ENCODE measurements around the gene WNT9A.

- TF ChIP-seq REST (IDR thresholded peaks at IDR 0.05) (no peak), YY1 (IDR thresholded peaks at IDR 0.05) (no peak), TAF1 (conservative IDR thresholded peaks at IDR 0.05) (no peak), GABPA (IDR thresholded peaks at IDR 0.05 in 1 of 2, conservative IDR thresholded peaks at IDR 0.05 in 1 of 2) (no peak), CTCF (IDR thresholded peaks at IDR 0.05; ENCODE audit: low read depth, low read length, missing input control) (no peak), JUND (IDR thresholded peaks at IDR 0.05) (no peak), RAD21 (IDR thresholded peaks at IDR 0.05) (no peak), ATF3 (IDR thresholded peaks at IDR 0.05) (no peak), SP1 (IDR thresholded peaks at IDR 0.05) (no peak)
These were observed 27.8 kb downstream of the WNT9A start for GRCh38 chr1:227919906-227920305.
